Nephron progenitor cell (in vitro differentiated cells): ENCODE data around the gene SLC4A4.
A peak's percentile ranks its signal among the peaks of the same experiment; 100 is the strongest.

Experiments used
- DNase-seq: peaks from one replicate; pipeline ENCODE4 v3.0.0; 2021
- H3K27ac Mint-ChIP-seq: 2 replicates; pipeline ENCODE4 v1.8.0; 2021; ENCODE audit warnings: mild to moderate bottlenecking, moderate library complexity, mixed read lengths
- H3K27me3 Mint-ChIP-seq: 2 replicates; pipeline ENCODE4 v1.8.0; 2021; ENCODE audit warnings: mild to moderate bottlenecking, low read depth, mixed read lengths; ENCODE audit not compliant: poor library complexity
- H3K36me3 Mint-ChIP-seq: 2 replicates; pipeline ENCODE4 v1.8.0; 2021; ENCODE audit warnings: low read depth, mixed read lengths
- H3K4me1 Mint-ChIP-seq: 2 replicates; pipeline ENCODE4 v1.8.0; 2021; ENCODE audit warnings: mixed read lengths
- H3K4me3 Mint-ChIP-seq: 2 replicates; pipeline ENCODE4 v1.8.0; 2021; ENCODE audit warnings: mild to moderate bottlenecking, moderate library complexity, mixed read lengths
- H3K9me3 Mint-ChIP-seq: 2 replicates; pipeline ENCODE4 v1.8.0; 2021; ENCODE audit warnings: mild to moderate bottlenecking, moderate library complexity, mixed read lengths
- TF ChIP-seq, protein P1 (sequence below): fragments of 200-600 bp; sonication (generic); IDR thresholded peaks from 2 replicates; pipeline ENCODE4 v1.5.0; 2021; ENCODE audit warnings: antibody characterized with exemption

The SLC4A4 gene

DNA sequence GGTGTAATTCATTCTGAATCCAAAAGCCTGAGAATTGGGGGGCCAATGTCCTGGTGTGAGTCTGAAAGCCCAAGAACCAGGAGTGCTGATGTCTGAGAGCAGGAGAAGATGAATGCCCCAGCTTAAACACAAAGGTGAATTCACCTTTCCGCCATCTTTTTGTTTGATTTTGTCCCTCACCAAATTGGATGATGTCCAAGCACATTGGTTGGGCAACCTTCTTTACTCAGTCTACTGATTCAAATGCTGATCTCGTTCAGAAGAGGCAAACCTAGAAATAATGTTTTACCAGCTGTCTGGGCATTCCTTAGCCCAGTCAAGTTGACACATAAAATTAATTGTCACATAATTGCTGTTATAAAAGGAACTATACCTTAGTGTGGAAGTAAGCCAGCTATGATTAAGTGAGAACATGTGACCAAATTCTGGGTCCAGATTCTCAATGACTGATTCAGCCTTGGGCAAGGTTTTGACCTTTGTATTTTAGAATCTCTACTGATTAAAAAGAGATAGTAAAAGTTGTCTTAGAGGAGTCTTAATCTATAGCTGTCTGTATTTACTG is 34.5 kb upstream of the SLC4A4 start:
- no peaks in the 10 kb centered on the region for H3K4me1 Mint-ChIP-seq
- H3K4me3 Mint-ChIP-seq, result no peak overlapping the region
- H3K9me3 Mint-ChIP-seq, result no peaks in the 10 kb centered on the region
- DNase-seq, result no peak
- peaks cover 2% of the 10 kb centered on the region for H3K27me3 Mint-ChIP-seq
- H3K36me3 Mint-ChIP-seq, result no peaks in the 10 kb centered on the region
- H3K27ac Mint-ChIP-seq, result no peak overlapping the region
- TF ChIP-seq, protein P1, sequence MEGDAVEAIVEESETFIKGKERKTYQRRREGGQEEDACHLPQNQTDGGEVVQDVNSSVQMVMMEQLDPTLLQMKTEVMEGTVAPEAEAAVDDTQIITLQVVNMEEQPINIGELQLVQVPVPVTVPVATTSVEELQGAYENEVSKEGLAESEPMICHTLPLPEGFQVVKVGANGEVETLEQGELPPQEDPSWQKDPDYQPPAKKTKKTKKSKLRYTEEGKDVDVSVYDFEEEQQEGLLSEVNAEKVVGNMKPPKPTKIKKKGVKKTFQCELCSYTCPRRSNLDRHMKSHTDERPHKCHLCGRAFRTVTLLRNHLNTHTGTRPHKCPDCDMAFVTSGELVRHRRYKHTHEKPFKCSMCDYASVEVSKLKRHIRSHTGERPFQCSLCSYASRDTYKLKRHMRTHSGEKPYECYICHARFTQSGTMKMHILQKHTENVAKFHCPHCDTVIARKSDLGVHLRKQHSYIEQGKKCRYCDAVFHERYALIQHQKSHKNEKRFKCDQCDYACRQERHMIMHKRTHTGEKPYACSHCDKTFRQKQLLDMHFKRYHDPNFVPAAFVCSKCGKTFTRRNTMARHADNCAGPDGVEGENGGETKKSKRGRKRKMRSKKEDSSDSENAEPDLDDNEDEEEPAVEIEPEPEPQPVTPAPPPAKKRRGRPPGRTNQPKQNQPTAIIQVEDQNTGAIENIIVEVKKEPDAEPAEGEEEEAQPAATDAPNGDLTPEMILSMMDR, result no peak

DNA sequence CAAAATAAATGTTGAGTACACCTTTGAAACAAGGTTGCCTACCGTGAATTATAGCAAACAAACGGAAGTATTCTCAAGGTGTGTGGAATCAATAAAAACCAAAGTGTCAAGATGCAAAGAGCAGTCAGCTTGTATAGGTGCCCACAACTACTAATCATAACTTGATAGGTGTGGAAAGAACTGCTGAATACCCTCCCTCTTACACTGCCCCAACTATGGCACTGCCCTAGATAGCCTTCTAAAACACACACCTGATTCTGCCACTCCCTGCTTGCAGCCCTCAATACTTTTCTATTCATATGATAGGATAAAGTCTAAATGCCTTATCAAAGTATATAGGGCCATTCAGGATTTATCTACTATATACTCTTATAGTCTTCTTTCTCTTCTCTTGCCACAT is 31.1 kb upstream of the SLC4A4 start:
- Mint-ChIP-seq H3K9me3 (peaks cover 17% of the 10 kb centered on the region), H3K27me3 (no peaks in the 10 kb centered on the region), H3K27ac (no peak overlapping the region), H3K4me1 (no peaks in the 10 kb centered on the region), H3K36me3 (no peaks in the 10 kb centered on the region), H3K4me3 (no peak overlapping the region)
- TF ChIP-seq, protein P1, result no peak
- no peak for DNase-seq

DNA sequence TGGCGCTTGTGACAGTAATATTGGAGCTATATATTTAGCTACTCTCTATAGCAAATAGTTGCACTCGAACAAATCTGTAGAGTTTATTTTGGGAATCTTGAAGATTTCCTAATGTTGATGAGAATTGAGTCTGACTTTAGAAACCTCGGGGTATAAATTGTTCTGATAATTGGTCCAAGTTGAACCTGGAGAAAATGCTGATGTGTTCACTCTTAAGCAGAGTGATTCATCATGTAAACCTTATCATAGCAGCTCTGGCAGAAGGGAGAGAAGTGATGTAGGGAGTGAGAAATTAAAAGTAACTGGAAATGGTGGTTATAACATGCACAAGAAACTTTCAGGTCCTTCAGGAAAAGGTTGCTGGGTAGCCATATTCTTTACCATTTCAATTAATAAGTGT is 16.4 kb upstream of the SLC4A4 start:
- Mint-ChIP-seq H3K4me1 (no peaks in the 10 kb centered on the region), H3K9me3 (no peaks in the 10 kb centered on the region), H3K36me3 (no peaks in the 10 kb centered on the region), H3K4me3 (no peak overlapping the region), H3K27me3 (peaks cover 3% of the 10 kb centered on the region), H3K27ac (no peak overlapping the region)
- TF ChIP-seq, protein P1, result no peak
- DNase-seq, result no peak

DNA sequence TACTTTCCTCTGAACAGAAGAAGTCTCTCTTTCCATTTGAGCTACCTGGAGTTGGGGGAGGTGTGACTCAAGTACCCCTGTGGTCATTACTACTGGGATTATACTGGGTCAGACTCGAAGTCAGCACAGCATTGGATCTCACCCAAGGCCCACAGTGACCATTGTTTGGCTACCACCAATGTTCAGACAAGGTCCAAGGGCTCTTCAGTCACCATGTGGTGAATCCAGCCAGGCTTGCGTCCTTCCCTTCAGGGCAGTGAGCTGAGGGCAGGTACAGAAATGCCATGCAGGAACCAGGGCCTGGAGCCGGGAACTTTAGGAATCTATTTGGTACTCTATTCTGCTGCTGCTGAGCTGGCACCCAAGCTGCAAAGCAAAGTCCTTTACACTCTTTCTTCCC is 5.5 kb upstream of the SLC4A4 start:
- H3K4me3 Mint-ChIP-seq, result no peak overlapping the region
- H3K27ac Mint-ChIP-seq, result no peak overlapping the region
- peaks cover 4% of the 10 kb centered on the region for H3K27me3 Mint-ChIP-seq
- H3K9me3 Mint-ChIP-seq, result peaks cover 17% of the 10 kb centered on the region
- TF ChIP-seq, protein P1, result no peak
- peaks cover 5% of the 10 kb centered on the region for H3K36me3 Mint-ChIP-seq
- no peaks in the 10 kb centered on the region for H3K4me1 Mint-ChIP-seq
- no peak for DNase-seq

DNA sequence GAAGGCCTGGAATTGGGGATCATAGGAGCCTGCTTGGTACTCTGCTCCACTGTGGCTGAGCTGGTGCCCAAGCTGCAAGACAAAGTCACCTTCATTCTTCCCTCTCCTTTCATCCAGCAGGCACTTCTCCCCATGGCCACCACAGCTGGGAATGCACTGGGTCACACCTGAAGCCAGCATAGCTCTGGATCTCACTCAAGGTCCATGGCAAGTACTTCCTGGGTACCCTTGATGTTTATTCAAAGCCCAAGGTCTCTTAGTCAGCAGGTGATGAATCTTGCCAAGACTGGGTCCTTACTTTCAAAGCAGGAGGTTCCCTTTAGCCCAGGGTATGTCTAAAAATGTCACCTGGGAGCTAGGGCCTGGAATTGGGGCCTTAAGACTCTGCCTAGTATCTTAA is 4.9 kb upstream of the SLC4A4 start:
- DNase-seq, result no peak
- Mint-ChIP-seq H3K27me3 (peaks cover 4% of the 10 kb centered on the region), H3K4me1 (no peaks in the 10 kb centered on the region), H3K9me3 (peaks cover 17% of the 10 kb centered on the region), H3K36me3 (peaks cover 5% of the 10 kb centered on the region), H3K4me3 (no peak overlapping the region), H3K27ac (peak overlapping the region; percentile 78)
- TF ChIP-seq, protein P1, result no peak

DNA sequence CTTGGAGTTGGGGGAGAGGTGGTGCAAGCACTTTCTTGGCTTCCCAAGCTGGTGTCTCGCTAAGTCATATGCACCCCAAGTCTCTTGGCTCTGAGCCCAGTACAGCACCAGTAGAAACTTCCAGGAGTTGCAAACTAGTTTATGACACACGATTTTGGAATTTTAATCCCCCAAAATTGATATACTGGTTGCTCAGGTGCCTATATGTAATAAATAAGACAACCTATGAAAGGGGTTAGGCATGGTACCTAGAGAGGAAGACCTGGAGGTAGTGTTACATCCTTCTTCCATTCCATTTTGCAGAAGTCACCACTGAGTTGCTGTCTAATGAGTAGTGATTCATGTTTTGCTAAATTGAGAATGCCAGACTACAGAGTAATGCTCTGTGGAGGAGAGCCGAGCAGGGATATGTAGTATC is 4.3 kb upstream of the SLC4A4 start:
- H3K27ac Mint-ChIP-seq, result no peak overlapping the region
- H3K27me3 Mint-ChIP-seq, result peaks cover 4% of the 10 kb centered on the region
- no peak for DNase-seq
- H3K9me3 Mint-ChIP-seq, result peaks cover 17% of the 10 kb centered on the region
- H3K4me3 Mint-ChIP-seq, result no peak overlapping the region
- no peaks in the 10 kb centered on the region for H3K4me1 Mint-ChIP-seq
- TF ChIP-seq, protein P1, result no peak
- peaks cover 5% of the 10 kb centered on the region for H3K36me3 Mint-ChIP-seq
